Measurements from ENCODE around the gene NUTM1. TPM values are rescaled to one million over a fixed set of nuclear protein-coding genes. Genes with fewer than 3 reads are reported as not detected.

Gene NUTM1
- total RNA-seq, 1 experiment from 2014 or later, result 0.46 TPM

DNA sequence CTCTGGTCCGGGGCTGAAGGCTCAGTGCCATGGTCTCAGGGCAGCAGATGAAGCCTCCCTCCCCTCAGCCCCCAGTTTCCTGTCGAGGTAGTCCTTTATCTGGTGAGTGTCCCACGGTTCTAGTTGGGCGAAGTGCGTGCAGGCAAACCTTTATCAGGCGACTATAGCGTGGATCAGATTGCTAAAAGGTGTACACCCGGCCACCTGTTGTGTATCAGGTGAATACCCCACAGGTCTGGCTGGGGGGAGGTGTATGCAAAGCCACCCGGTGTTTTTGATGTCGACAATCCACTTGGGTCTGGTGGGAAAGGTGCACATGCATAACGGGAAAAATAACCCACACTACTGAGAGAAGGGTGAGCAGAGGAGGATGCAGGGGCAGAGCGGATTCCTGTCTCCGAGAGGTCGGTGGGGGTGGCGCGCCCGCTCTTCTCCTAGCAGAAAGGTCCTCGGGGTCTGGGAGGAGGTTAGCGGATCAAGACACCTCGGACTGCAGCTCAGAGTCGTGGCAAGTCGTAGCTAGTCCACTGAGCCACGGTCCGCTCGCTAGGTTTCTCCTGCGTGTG lies 6.0 kb upstream of the NUTM1 start (continued):
- TF ChIP-seq, protein P1, sequence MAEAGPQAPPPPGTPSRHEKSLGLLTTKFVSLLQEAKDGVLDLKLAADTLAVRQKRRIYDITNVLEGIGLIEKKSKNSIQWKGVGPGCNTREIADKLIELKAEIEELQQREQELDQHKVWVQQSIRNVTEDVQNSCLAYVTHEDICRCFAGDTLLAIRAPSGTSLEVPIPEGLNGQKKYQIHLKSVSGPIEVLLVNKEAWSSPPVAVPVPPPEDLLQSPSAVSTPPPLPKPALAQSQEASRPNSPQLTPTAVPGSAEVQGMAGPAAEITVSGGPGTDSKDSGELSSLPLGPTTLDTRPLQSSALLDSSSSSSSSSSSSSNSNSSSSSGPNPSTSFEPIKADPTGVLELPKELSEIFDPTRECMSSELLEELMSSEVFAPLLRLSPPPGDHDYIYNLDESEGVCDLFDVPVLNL (CRISPR knock-in tag; IDR thresholded peaks at IDR 0.05; ENCODE audit: borderline replicate concordance, low read depth), result no peak

DNA sequence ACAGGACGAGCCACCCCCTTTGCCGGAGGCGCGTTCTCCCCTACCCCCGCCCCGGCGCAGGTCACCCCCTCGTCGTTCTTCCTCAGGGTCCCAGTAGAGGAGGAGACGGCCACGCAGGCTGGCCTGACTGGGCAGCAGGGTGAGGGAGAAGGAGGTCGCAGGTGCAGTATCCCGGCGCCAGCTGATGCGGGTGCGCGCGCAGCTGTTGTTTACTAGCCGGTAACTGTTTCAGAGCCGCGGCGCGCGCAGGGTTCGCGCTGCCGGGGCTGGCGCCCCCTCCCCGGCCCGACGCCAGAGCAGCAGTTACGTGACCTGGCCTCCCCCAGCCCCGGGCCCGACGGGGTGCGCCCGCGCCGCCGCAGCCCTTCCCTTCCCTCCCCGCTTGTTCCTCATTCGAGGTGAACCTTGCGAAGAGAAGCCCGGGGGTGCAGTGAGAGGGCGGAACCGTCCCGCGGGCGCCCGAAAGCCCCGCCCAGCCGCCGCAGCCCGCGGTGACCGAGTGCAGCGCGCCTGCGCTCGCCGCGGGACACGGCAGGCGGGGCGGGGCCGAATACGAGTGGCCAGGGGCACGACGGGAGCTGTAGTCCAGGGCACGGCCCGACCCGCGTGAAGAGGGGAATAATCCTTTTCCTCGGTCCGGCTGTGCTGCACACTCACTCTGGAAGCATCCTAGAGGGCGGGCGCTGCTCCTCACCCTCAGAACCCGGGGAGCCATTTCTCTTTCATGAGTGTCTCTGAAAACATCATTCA lies 5.4 kb upstream of the NUTM1 start, which contains the start of gene SLC12A6:
SLC12A6 (minus strand) TSS at position 225 of the 750 bp plus-strand sequence. CDS start 1,101 bp downstream, outside the sequence.
- H3K4me3 Mint-ChIP-seq, result peak within 1 kb of the TSS; percentile 97
- peaks cover 6% of the 10 kb centered on the region for H3K27me3 Mint-ChIP-seq (ENCODE audit: low read depth)
- peak; percentile 91 for DNase-seq (ENCODE audit: low spot score)
- peak within 1 kb of the TSS; percentile 95 for H3K27ac Mint-ChIP-seq
- ChIA-PET CTCF (interaction anchor here (0.6 to 3.1 kb wide), 12 partner anchors 9 to 250 kb away, joined by 3 to 16 read pairs (median 4); partner anchors contain the start of genes GOLGA8B and LPCAT4), POLR2A (interaction anchor here (0.6 to 2.5 kb wide), 6 partner anchors 8 to 245 kb away, joined by 3 to 9 read pairs (median 3); partner anchors contain the start of genes KATNBL1 and LPCAT4)
- H3K9me3 Mint-ChIP-seq, result no peaks in the 10 kb centered on the region
- ATAC-seq, result peak; percentile 91
- H3K4me1 Mint-ChIP-seq, result peaks cover 22% of the 10 kb centered on the region
- peaks cover 25% of the 10 kb centered on the region for H3K36me3 Mint-ChIP-seq
- TF ChIP-seq KAT7 (CRISPR knock-in tag; IDR thresholded peaks at IDR 0.05; ENCODE audit: borderline replicate concordance), result 0 out of 2 replicates have a peak, but pooled peaks have one; percentile 36
- TF ChIP-seq IRF2 (CRISPR knock-in tag; IDR thresholded peaks at IDR 0.05; ENCODE audit: borderline replicate concordance, low read depth), result no peak
- no peak for TF ChIP-seq OVOL2 (CRISPR knock-in tag; IDR thresholded peaks at IDR 0.05; ENCODE audit: borderline replicate concordance)
- no peak for TF ChIP-seq CREM (CRISPR knock-in tag; IDR thresholded peaks at IDR 0.05)
- TF ChIP-seq, protein P2, sequence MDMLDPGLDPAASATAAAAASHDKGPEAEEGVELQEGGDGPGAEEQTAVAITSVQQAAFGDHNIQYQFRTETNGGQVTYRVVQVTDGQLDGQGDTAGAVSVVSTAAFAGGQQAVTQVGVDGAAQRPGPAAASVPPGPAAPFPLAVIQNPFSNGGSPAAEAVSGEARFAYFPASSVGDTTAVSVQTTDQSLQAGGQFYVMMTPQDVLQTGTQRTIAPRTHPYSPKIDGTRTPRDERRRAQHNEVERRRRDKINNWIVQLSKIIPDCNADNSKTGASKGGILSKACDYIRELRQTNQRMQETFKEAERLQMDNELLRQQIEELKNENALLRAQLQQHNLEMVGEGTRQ (CRISPR knock-in tag; IDR thresholded peaks at IDR 0.05), result 0 out of 2 replicates have a peak, but pooled peaks have one; percentile 21
- TF ChIP-seq SP1 (CRISPR knock-in tag; conservative IDR thresholded peaks at IDR 0.05), result peak; percentile 83
- no peak for TF ChIP-seq ZNF317 (CRISPR knock-in tag; IDR thresholded peaks at IDR 0.05; ENCODE audit: borderline replicate concordance, low read depth)
- TF ChIP-seq, protein P3, sequence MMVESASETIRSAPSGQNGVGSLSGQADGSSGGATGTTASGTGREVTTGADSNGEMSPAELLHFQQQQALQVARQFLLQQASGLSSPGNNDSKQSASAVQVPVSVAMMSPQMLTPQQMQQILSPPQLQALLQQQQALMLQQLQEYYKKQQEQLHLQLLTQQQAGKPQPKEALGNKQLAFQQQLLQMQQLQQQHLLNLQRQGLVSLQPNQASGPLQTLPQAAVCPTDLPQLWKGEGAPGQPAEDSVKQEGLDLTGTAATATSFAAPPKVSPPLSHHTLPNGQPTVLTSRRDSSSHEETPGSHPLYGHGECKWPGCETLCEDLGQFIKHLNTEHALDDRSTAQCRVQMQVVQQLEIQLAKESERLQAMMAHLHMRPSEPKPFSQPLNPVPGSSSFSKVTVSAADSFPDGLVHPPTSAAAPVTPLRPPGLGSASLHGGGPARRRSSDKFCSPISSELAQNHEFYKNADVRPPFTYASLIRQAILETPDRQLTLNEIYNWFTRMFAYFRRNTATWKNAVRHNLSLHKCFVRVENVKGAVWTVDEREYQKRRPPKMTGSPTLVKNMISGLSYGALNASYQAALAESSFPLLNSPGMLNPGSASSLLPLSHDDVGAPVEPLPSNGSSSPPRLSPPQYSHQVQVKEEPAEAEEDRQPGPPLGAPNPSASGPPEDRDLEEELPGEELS (CRISPR knock-in tag; IDR thresholded peaks at IDR 0.05), result peak; percentile 70; the same call in 1 of the 2 replicates
- peak; percentile 34; the same call in 1 of the 2 replicates for TF ChIP-seq MYBL2 (CRISPR knock-in tag; IDR thresholded peaks at IDR 0.05)
- TF ChIP-seq, protein P4, sequence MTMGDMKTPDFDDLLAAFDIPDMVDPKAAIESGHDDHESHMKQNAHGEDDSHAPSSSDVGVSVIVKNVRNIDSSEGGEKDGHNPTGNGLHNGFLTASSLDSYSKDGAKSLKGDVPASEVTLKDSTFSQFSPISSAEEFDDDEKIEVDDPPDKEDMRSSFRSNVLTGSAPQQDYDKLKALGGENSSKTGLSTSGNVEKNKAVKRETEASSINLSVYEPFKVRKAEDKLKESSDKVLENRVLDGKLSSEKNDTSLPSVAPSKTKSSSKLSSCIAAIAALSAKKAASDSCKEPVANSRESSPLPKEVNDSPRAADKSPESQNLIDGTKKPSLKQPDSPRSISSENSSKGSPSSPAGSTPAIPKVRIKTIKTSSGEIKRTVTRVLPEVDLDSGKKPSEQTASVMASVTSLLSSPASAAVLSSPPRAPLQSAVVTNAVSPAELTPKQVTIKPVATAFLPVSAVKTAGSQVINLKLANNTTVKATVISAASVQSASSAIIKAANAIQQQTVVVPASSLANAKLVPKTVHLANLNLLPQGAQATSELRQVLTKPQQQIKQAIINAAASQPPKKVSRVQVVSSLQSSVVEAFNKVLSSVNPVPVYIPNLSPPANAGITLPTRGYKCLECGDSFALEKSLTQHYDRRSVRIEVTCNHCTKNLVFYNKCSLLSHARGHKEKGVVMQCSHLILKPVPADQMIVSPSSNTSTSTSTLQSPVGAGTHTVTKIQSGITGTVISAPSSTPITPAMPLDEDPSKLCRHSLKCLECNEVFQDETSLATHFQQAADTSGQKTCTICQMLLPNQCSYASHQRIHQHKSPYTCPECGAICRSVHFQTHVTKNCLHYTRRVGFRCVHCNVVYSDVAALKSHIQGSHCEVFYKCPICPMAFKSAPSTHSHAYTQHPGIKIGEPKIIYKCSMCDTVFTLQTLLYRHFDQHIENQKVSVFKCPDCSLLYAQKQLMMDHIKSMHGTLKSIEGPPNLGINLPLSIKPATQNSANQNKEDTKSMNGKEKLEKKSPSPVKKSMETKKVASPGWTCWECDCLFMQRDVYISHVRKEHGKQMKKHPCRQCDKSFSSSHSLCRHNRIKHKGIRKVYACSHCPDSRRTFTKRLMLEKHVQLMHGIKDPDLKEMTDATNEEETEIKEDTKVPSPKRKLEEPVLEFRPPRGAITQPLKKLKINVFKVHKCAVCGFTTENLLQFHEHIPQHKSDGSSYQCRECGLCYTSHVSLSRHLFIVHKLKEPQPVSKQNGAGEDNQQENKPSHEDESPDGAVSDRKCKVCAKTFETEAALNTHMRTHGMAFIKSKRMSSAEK (CRISPR knock-in tag; IDR thresholded peaks at IDR 0.05; ENCODE audit: borderline replicate concordance), result no peak
- TF ChIP-seq, protein P5, sequence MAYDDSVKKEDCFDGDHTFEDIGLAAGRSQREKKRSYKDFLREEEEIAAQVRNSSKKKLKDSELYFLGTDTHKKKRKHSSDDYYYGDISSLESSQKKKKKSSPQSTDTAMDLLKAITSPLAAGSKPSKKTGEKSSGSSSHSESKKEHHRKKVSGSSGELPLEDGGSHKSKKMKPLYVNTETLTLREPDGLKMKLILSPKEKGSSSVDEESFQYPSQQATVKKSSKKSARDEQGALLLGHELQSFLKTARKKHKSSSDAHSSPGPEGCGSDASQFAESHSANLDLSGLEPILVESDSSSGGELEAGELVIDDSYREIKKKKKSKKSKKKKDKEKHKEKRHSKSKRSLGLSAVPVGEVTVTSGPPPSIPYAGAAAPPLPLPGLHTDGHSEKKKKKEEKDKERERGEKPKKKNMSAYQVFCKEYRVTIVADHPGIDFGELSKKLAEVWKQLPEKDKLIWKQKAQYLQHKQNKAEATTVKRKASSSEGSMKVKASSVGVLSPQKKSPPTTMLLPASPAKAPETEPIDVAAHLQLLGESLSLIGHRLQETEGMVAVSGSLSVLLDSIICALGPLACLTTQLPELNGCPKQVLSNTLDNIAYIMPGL (CRISPR knock-in tag; IDR thresholded peaks at IDR 0.05), result peak; percentile 81; the same call in 1 of the 2 replicates
- TF ChIP-seq, protein P6, sequence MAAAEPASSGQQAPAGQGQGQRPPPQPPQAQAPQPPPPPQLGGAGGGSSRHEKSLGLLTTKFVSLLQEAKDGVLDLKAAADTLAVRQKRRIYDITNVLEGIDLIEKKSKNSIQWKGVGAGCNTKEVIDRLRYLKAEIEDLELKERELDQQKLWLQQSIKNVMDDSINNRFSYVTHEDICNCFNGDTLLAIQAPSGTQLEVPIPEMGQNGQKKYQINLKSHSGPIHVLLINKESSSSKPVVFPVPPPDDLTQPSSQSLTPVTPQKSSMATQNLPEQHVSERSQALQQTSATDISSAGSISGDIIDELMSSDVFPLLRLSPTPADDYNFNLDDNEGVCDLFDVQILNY (CRISPR knock-in tag; IDR thresholded peaks at IDR 0.05), result peak; percentile 75
- TF ChIP-seq, protein P7, sequence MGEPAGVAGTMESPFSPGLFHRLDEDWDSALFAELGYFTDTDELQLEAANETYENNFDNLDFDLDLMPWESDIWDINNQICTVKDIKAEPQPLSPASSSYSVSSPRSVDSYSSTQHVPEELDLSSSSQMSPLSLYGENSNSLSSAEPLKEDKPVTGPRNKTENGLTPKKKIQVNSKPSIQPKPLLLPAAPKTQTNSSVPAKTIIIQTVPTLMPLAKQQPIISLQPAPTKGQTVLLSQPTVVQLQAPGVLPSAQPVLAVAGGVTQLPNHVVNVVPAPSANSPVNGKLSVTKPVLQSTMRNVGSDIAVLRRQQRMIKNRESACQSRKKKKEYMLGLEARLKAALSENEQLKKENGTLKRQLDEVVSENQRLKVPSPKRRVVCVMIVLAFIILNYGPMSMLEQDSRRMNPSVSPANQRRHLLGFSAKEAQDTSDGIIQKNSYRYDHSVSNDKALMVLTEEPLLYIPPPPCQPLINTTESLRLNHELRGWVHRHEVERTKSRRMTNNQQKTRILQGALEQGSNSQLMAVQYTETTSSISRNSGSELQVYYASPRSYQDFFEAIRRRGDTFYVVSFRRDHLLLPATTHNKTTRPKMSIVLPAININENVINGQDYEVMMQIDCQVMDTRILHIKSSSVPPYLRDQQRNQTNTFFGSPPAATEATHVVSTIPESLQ (CRISPR knock-in tag; IDR thresholded peaks at IDR 0.05), result no peak
- TF ChIP-seq ZBTB21 (CRISPR knock-in tag; IDR thresholded peaks at IDR 0.05; ENCODE audit: borderline replicate concordance), result no peak
- TF ChIP-seq ESRRA (CRISPR knock-in tag; IDR thresholded peaks at IDR 0.05; ENCODE audit: borderline replicate concordance), result no peak
- no peak for TF ChIP-seq NFYB (CRISPR knock-in tag; conservative IDR thresholded peaks at IDR 0.05; ENCODE audit: low read depth)
- TF ChIP-seq ETV6 (CRISPR knock-in tag; IDR thresholded peaks at IDR 0.05), result peak; percentile 13; the same call in 1 of the 2 replicates
- peak; percentile 97 for TF ChIP-seq FOXK1 (CRISPR knock-in tag; IDR thresholded peaks at IDR 0.05)
- TF ChIP-seq EMX1 (CRISPR knock-in tag; IDR thresholded peaks at IDR 0.05), result 0 out of 2 replicates have a peak, but pooled peaks have one; percentile 50
